ENCODE measurements around the gene FAM228A. TPM values are rescaled to one million over a fixed set of nuclear protein-coding genes. Genes with fewer than 3 reads are reported as not detected.

Gene FAM228A
- total RNA-seq, 2 experiments from 2014 or later, result not detected

- Mint-ChIP-seq H3K27me3 (peaks cover 1% of the 10 kb centered on the region), H3K4me1 (ENCODE audit: low read depth) (peaks cover 2% of the 10 kb centered on the region), H3K36me3 (ENCODE audit: low read depth) (no peaks in the 10 kb centered on the region), H3K4me3 (no peak overlapping the region), H3K27ac (no peak overlapping the region), H3K9me3 (no peaks in the 10 kb centered on the region)
- intact Hi-C loops (cut with micrococcal nuclease), result no loop called here
- ATAC-seq (no peak), DNase-seq (no peak)
- ChIA-PET CTCF (interaction anchor here (0.9 kb wide), 1 partner anchor 53 kb away, joined by 4 read pairs; no protein-coding TSS in a partner anchor), POLR2A (no interaction called here)
- no peak for TF ChIP-seq CTCF (IDR thresholded peaks at IDR 0.05)
Measured at GRCh38 chr2:24175631-24176187, 856 bp downstream of the FAM228A start.

GRCh38 chr2:24176326-24176725 lies 1.5 kb downstream of the FAM228A start:
- TF ChIP-seq CTCF (IDR thresholded peaks at IDR 0.05), result no peak
- intact Hi-C loops (cut with micrococcal nuclease), result no loop called here
- POLR2A ChIA-PET, result no interaction called here
- H3K9me3 Mint-ChIP-seq, result no peaks in the 10 kb centered on the region
- peaks cover 2% of the 10 kb centered on the region for H3K4me1 Mint-ChIP-seq (ENCODE audit: low read depth)
- CTCF ChIA-PET, result interaction anchor here (0.9 kb wide), 1 partner anchor 54 kb away, joined by 4 read pairs; no protein-coding TSS in a partner anchor
- no peak overlapping the region for H3K4me3 Mint-ChIP-seq
- H3K36me3 Mint-ChIP-seq (ENCODE audit: low read depth), result no peaks in the 10 kb centered on the region
- ATAC-seq, result no peak
- DNase-seq, result no peak
- H3K27me3 Mint-ChIP-seq, result peaks cover 1% of the 10 kb centered on the region
- H3K27ac Mint-ChIP-seq, result no peak overlapping the region

GRCh38 chr2:24179683-24180082 lies 4.8 kb downstream of the FAM228A start:
- intact Hi-C loops (cut with micrococcal nuclease), result no loop called here
- Mint-ChIP-seq H3K27me3 (no peaks in the 10 kb centered on the region), H3K36me3 (ENCODE audit: low read depth) (no peaks in the 10 kb centered on the region), H3K4me3 (no peak overlapping the region), H3K27ac (no peak overlapping the region), H3K9me3 (no peaks in the 10 kb centered on the region), H3K4me1 (ENCODE audit: low read depth) (peaks cover 2% of the 10 kb centered on the region)
- POLR2A ChIA-PET, result no interaction called here
- DNase-seq (no peak), ATAC-seq (no peak)
- no peak for TF ChIP-seq CTCF (IDR thresholded peaks at IDR 0.05)
- CTCF ChIA-PET, result interaction anchor here (0.9 kb wide), 1 partner anchor 14 kb away, joined by 3 read pairs; no protein-coding TSS in a partner anchor

- no peaks in the 10 kb centered on the region for H3K9me3 Mint-ChIP-seq
- no peak overlapping the region for H3K4me3 Mint-ChIP-seq
- no peak for TF ChIP-seq CTCF (IDR thresholded peaks at IDR 0.05)
- intact Hi-C loops (cut with micrococcal nuclease), result no loop called here
- peaks cover under 1% of the 10 kb centered on the region for H3K4me1 Mint-ChIP-seq (ENCODE audit: low read depth)
- no peak for ATAC-seq
- no peak overlapping the region for H3K27ac Mint-ChIP-seq
- ChIA-PET POLR2A (no interaction called here), CTCF (interaction anchor here (1.3 kb wide), 1 partner anchor 18 kb away, joined by 4 read pairs; no protein-coding TSS in a partner anchor)
- H3K27me3 Mint-ChIP-seq, result no peaks in the 10 kb centered on the region
- DNase-seq, result no peak
- no peaks in the 10 kb centered on the region for H3K36me3 Mint-ChIP-seq (ENCODE audit: low read depth)
Measured at GRCh38 chr2:24181849-24182248, 7.0 kb downstream of the FAM228A start.

GRCh38 chr2:24182507-24182906 lies 7.7 kb downstream of the FAM228A start:
- intact Hi-C loops (cut with micrococcal nuclease), result no loop called here
- ATAC-seq (no peak), DNase-seq (no peak)
- peaks cover 6% of the 10 kb centered on the region for H3K9me3 Mint-ChIP-seq
- no peaks in the 10 kb centered on the region for H3K4me1 Mint-ChIP-seq (ENCODE audit: low read depth)
- H3K36me3 Mint-ChIP-seq (ENCODE audit: low read depth), result peaks cover 3% of the 10 kb centered on the region
- POLR2A ChIA-PET, result no interaction called here
- CTCF ChIA-PET, result interaction anchor here (1.3 kb wide), 1 partner anchor 19 kb away, joined by 4 read pairs; no protein-coding TSS in a partner anchor
- TF ChIP-seq CTCF (IDR thresholded peaks at IDR 0.05), result no peak
- no peak overlapping the region for H3K4me3 Mint-ChIP-seq
- H3K27ac Mint-ChIP-seq, result no peak overlapping the region
- no peaks in the 10 kb centered on the region for H3K27me3 Mint-ChIP-seq
